Coronary artery (tissue), 2 donors: ENCODE data around the gene JHY.

ENCODE experiments used
- DNase-seq: peaks from one replicate; pipeline ENCODE4 v3.0.0-alpha.2; 2017; ENCODE audit warnings: low spot score
- H3K27ac ChIP-seq, 2 donors: fragments of 200-600 bp; sonication (generic); one replicate each; pipeline ENCODE4 v1.5.1; 2016 to 2019
- H3K4me3 ChIP-seq: fragments of 200-600 bp; sonication (generic); 2 replicates; pipeline ENCODE4 v1.5.1; 2016; ENCODE audit warnings: mild to moderate bottlenecking, moderate library complexity
- TF ChIP-seq, protein P1 (sequence below): fragments of 200-600 bp; sonication (generic); IDR thresholded peaks from one replicate; pipeline ENCODE4 v1.5.1; 2019; ENCODE audit warnings: antibody characterized with exemption

Gene JHY

DNA sequence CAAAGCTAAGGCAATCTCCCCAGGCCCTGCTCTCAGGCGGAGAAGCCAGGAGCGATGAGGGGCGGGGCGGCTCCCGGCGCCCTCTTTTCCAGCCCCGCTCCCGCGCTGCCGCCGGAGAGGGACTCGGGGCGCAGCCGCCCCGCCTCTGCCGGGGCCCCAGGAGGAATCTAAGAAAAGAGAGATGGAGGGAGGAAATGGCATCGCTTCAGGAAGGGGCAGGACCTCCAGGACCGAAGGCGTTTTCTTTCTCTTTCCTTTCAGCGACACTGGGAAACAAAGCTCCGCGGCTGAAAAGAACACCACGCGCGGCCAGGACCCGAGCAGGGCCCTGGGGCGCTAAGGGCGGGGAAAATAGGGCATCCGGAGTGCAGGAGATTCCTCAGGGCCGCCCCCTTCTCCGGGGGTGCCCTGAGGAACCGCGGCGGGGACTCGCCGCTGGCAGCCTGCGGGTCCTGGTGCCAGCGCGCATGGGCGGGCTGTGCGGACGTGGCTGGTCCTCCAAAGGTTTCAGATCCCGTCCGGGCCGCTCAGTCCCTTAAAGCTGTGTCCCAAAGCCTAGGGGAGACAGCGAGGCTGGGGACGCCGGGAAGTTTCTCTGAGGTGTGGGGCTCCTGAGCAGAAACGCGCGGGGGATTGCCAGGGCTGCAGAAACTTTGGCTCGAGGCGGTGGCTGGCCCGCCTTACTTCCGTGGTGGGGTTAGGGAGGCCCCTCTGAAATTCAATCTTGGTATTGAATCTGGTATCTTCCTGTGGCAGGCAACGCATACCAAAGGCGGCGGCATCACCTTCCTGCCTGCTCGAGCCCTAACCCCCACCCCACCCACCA is 101.8 kb downstream of the JHY start:
- no peak for DNase-seq
- Histone ChIP-seq H3K4me3 (peak overlapping the region; percentile 78), H3K27ac (no peak overlapping the region)
- TF ChIP-seq, protein P1, sequence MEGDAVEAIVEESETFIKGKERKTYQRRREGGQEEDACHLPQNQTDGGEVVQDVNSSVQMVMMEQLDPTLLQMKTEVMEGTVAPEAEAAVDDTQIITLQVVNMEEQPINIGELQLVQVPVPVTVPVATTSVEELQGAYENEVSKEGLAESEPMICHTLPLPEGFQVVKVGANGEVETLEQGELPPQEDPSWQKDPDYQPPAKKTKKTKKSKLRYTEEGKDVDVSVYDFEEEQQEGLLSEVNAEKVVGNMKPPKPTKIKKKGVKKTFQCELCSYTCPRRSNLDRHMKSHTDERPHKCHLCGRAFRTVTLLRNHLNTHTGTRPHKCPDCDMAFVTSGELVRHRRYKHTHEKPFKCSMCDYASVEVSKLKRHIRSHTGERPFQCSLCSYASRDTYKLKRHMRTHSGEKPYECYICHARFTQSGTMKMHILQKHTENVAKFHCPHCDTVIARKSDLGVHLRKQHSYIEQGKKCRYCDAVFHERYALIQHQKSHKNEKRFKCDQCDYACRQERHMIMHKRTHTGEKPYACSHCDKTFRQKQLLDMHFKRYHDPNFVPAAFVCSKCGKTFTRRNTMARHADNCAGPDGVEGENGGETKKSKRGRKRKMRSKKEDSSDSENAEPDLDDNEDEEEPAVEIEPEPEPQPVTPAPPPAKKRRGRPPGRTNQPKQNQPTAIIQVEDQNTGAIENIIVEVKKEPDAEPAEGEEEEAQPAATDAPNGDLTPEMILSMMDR = no peak

DNA sequence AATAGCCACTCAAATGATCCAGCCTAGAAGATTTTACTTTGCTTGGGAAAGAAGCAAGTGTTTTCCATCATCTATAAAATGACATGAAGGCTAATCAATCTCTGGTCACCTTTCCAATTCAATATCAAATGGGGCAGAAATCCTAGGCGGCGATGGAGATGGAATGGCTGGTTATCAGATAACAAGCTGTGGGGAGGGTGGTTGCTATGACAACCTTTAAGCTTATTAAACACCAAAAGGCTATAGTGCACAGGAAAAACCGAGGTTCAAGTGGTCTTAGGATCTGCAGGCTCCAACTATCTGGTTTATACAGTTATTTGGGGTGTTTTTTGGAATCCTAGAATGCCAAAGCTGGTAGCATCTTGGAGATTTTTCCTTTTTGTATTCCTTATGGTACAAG is 113.0 kb downstream of the JHY start:
- TF ChIP-seq, protein P1 = no peak
- no peak for DNase-seq
- Histone ChIP-seq H3K4me3 (no peak overlapping the region), H3K27ac (no peak overlapping the region)

- TF ChIP-seq, protein P1 = no peak
- Histone ChIP-seq H3K4me3 (no peak overlapping the region), H3K27ac (no peak overlapping the region)
- DNase-seq = no peak
Observed at GRCh38 chr11:122998727-122999366, 116.3 kb downstream of the JHY start.

- TF ChIP-seq, protein P1 = no peak
- Histone ChIP-seq H3K27ac (no peak overlapping the region), H3K4me3 (no peak overlapping the region)
- no peak for DNase-seq
Observed at GRCh38 chr11:123000721-123001120, 118.2 kb downstream of the JHY start.

DNA sequence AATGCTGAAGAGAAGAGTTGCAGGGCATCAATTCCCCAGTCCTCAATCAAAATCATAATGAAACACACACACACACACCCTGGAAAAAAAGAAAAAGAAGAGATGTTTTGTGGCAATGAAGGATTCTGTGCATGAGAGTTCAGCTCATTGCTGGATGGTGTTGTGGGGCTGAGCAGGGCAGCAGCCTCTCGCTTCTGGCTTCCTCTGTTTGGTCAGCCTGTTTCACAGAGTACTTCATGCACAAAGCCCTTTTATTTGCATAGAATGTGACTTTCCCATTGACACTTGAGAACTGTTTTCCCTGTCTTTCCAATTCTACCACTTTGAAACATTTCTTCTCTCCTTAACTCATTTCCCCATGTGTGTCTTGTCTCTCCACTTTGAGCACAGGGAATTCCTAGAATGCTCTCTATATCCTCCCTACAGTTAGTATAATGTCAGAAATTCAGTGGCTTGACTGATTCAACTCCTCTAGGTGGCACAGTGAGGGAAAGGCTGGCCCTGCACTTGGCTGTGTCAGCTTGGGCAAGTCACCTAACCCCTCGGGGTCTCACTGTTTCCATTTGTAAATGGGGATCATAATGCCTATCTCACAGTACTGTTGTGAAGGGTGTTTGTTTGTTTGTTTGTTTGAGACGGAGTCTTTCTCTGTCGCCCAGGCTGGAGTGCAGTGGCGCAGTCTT is 124.4 kb downstream of the JHY start:
- no peak for DNase-seq
- Histone ChIP-seq H3K4me3 (no peak overlapping the region), H3K27ac (no peak overlapping the region)
- TF ChIP-seq, protein P1 = no peak
